Muscle layer of duodenum (tissue), 2 donors: ENCODE measurements around the gene GRIK4.
"Not testable (repeated sequence)": the region's sequence is repeated elsewhere in the genome, so short reads cannot be mapped to it uniquely, and the experiment has no call there.

Source experiments
- H3K27ac ChIP-seq: one replicate; pipeline ENCODE4 v1.7.0; 2013; ENCODE audit warnings: mild to moderate bottlenecking, low read length
- H3K27me3 ChIP-seq: one replicate; pipeline ENCODE4 v1.7.0; 2013; ENCODE audit warnings: low read depth, mild to moderate bottlenecking, control low read depth, low read length
- H3K36me3 ChIP-seq, 2 donors: one replicate each; pipeline ENCODE4 v1.7.0; 2013; ENCODE audit warnings: low read length in 2 of 2, control low read depth in 1 of 2, mild to moderate bottlenecking in 1 of 2; ENCODE audit not compliant: insufficient read depth in 2 of 2, control insufficient read depth in 1 of 2
- H3K4me1 ChIP-seq, 2 donors: one replicate each; pipeline ENCODE4 v1.7.0; 2013; ENCODE audit warnings: low read length in 2 of 2, mild to moderate bottlenecking in 2 of 2, control low read depth in 1 of 2, moderate library complexity in 1 of 2; ENCODE audit not compliant: insufficient read depth in 2 of 2, control insufficient read depth in 1 of 2
- H3K4me3 ChIP-seq, 2 donors: one replicate each; pipeline ENCODE4 v1.7.0; 2013; ENCODE audit warnings: low read length in 2 of 2, low read depth in 1 of 2, mild to moderate bottlenecking in 1 of 2
- H3K9me3 ChIP-seq, 2 donors: one replicate each; pipeline ENCODE4 v1.7.0; 2013; ENCODE audit warnings: low read length in 2 of 2, control low read depth in 1 of 2, mild to moderate bottlenecking in 1 of 2; ENCODE audit not compliant: control insufficient read depth in 1 of 2
- donor health status: healthy.

Gene GRIK4

GRCh38 chr11:120785576-120785975 is 274.0 kb downstream of the GRIK4 start:
- Histone ChIP-seq H3K27me3 (no peaks in the 10 kb centered on the region), H3K4me1 (no peaks in the 10 kb centered on the region), H3K27ac (no peak overlapping the region), H3K4me3 (no peak overlapping the region), H3K9me3 (no peaks in the 10 kb centered on the region), H3K36me3 (no peaks in the 10 kb centered on the region)

- H3K4me3 ChIP-seq, result no peak overlapping the region
- H3K9me3 ChIP-seq, result no peaks in the 10 kb centered on the region
- H3K27me3 ChIP-seq, result no peaks in the 10 kb centered on the region
- no peaks in the 10 kb centered on the region for H3K4me1 ChIP-seq
- no peak overlapping the region for H3K27ac ChIP-seq
- H3K36me3 ChIP-seq, result no peaks in the 10 kb centered on the region
Observed at GRCh38 chr11:120786206-120786735, 274.7 kb downstream of the GRIK4 start.

- H3K9me3 ChIP-seq, H3K4me1 ChIP-seq, H3K27me3 ChIP-seq, H3K36me3 ChIP-seq, H3K4me3 ChIP-seq, H3K27ac ChIP-seq: not testable (repeated sequence)
Observed at GRCh38 chr11:120787224-120787623, 275.7 kb downstream of the GRIK4 start.

GRCh38 chr11:120789391-120789790 is 277.8 kb downstream of the GRIK4 start:
- H3K27me3 ChIP-seq, result no peaks in the 10 kb centered on the region
- H3K4me3 ChIP-seq, result no peak overlapping the region
- no peaks in the 10 kb centered on the region for H3K36me3 ChIP-seq
- H3K9me3 ChIP-seq, result no peaks in the 10 kb centered on the region
- no peak overlapping the region for H3K27ac ChIP-seq
- no peaks in the 10 kb centered on the region for H3K4me1 ChIP-seq

GRCh38 chr11:120792306-120792705 is 280.8 kb downstream of the GRIK4 start:
- no peaks in the 10 kb centered on the region for H3K27me3 ChIP-seq
- H3K4me3 ChIP-seq, result no peak overlapping the region
- no peak overlapping the region for H3K27ac ChIP-seq
- H3K36me3 ChIP-seq, result no peaks in the 10 kb centered on the region
- H3K9me3 ChIP-seq, result no peaks in the 10 kb centered on the region
- H3K4me1 ChIP-seq, result no peaks in the 10 kb centered on the region

- Histone ChIP-seq H3K27ac (no peak overlapping the region), H3K9me3 (no peaks in the 10 kb centered on the region), H3K4me1 (no peaks in the 10 kb centered on the region), H3K4me3 (no peak overlapping the region), H3K36me3 (no peaks in the 10 kb centered on the region), H3K27me3 (no peaks in the 10 kb centered on the region)
Observed at GRCh38 chr11:120793150-120793549, 281.6 kb downstream of the GRIK4 start.

GRCh38 chr11:120793806-120794479 is 282.4 kb downstream of the GRIK4 start:
- H3K27ac ChIP-seq, result no peak overlapping the region
- H3K9me3 ChIP-seq, result no peaks in the 10 kb centered on the region
- no peaks in the 10 kb centered on the region for H3K27me3 ChIP-seq
- H3K4me3 ChIP-seq, result no peak overlapping the region
- H3K4me1 ChIP-seq, result no peaks in the 10 kb centered on the region
- H3K36me3 ChIP-seq, result no peaks in the 10 kb centered on the region

- H3K4me3 ChIP-seq, result no peak overlapping the region
- no peaks in the 10 kb centered on the region for H3K4me1 ChIP-seq
- H3K9me3 ChIP-seq, result no peaks in the 10 kb centered on the region
- H3K27ac ChIP-seq, result no peak overlapping the region
- H3K27me3 ChIP-seq, result no peaks in the 10 kb centered on the region
- no peaks in the 10 kb centered on the region for H3K36me3 ChIP-seq
Observed at GRCh38 chr11:120794748-120795147, 283.2 kb downstream of the GRIK4 start.

GRCh38 chr11:120795185-120795584 is 283.6 kb downstream of the GRIK4 start:
- H3K27ac ChIP-seq, result no peak overlapping the region
- no peak overlapping the region for H3K4me3 ChIP-seq
- H3K9me3 ChIP-seq, result no peaks in the 10 kb centered on the region
- no peaks in the 10 kb centered on the region for H3K36me3 ChIP-seq
- no peaks in the 10 kb centered on the region for H3K4me1 ChIP-seq
- H3K27me3 ChIP-seq, result no peaks in the 10 kb centered on the region

- no peaks in the 10 kb centered on the region for H3K36me3 ChIP-seq
- no peak overlapping the region for H3K27ac ChIP-seq
- H3K4me1 ChIP-seq, result no peaks in the 10 kb centered on the region
- H3K9me3 ChIP-seq, result no peaks in the 10 kb centered on the region
- H3K4me3 ChIP-seq, result no peak overlapping the region
- no peaks in the 10 kb centered on the region for H3K27me3 ChIP-seq
Observed at GRCh38 chr11:120797143-120797542, 285.6 kb downstream of the GRIK4 start.

- Histone ChIP-seq H3K4me3 (no peak overlapping the region), H3K4me1 (no peaks in the 10 kb centered on the region), H3K9me3 (no peaks in the 10 kb centered on the region), H3K27ac (no peak overlapping the region), H3K36me3 (no peaks in the 10 kb centered on the region), H3K27me3 (no peaks in the 10 kb centered on the region)
Observed at GRCh38 chr11:120798854-120799253, 287.3 kb downstream of the GRIK4 start.

- H3K9me3 ChIP-seq, result no peaks in the 10 kb centered on the region
- H3K4me1 ChIP-seq, result no peaks in the 10 kb centered on the region
- H3K27me3 ChIP-seq, result no peaks in the 10 kb centered on the region
- H3K4me3 ChIP-seq, result no peak overlapping the region
- no peak overlapping the region for H3K27ac ChIP-seq
- H3K36me3 ChIP-seq, result no peaks in the 10 kb centered on the region
Observed at GRCh38 chr11:120800206-120800605, 288.7 kb downstream of the GRIK4 start.
